CD14-positive monocyte (primary cell): Measurements from ENCODE around the gene ACBD4. TPM values are rescaled to one million over a fixed set of nuclear protein-coding genes. Genes with fewer than 3 reads are reported as not detected.
A peak's percentile ranks its signal among the peaks of the same experiment; 100 is the strongest.

Experiments
- DNase-seq, 3 donors: peaks; one replicate each; pipeline ENCODE4 v3.0.0-alpha.2; 2011 to 2022
- H2AFZ ChIP-seq: 2 replicates; pipeline ENCODE4 v1.6.0; 2012; ENCODE audit warnings: mild to moderate bottlenecking, low read depth, low read length, inconsistent platforms; ENCODE audit not compliant: insufficient read depth, poor library complexity, severe bottlenecking
- H3K27ac ChIP-seq, 2 donors: 1 replicate in 1 of 2; 2 replicates in 1 of 2; pipeline ENCODE4 v1.5.1; 2012 to 2013; ENCODE audit warnings: low read length in 2 of 2, control low read depth in 1 of 2, inconsistent platforms in 1 of 2, low read depth in 1 of 2, mild to moderate bottlenecking in 1 of 2
- H3K27me3 ChIP-seq, 2 donors: one replicate each; pipeline versions ENCODE4 v1.6.0 to v1.6.1; 2011 to 2013; ENCODE audit warnings: low read length in 2 of 2; ENCODE audit not compliant: control insufficient read depth in 2 of 2, insufficient read depth in 2 of 2
- H3K36me3 ChIP-seq, 2 donors: replicated peaks in 1 of 2; 1 replicate in 1 of 2; 2 replicates in 1 of 2; pipeline versions ENCODE4 v1.5.1 to v1.6.1; 2012 to 2013; ENCODE audit warnings: low read length in 2 of 2, control low read depth in 1 of 2, inconsistent platforms in 1 of 2, mild to moderate bottlenecking in 1 of 2; ENCODE audit not compliant: insufficient read depth in 2 of 2, control insufficient read depth in 1 of 2
- H3K4me1 ChIP-seq, 2 donors: 1 replicate in 1 of 2; 2 replicates in 1 of 2; pipeline versions ENCODE4 v1.5.1 to v1.6.1; 2012 to 2013; ENCODE audit warnings: low read length in 2 of 2, control low read depth in 1 of 2, inconsistent platforms in 1 of 2, mild to moderate bottlenecking in 1 of 2, moderate library complexity in 1 of 2; ENCODE audit not compliant: insufficient read depth in 2 of 2, control insufficient read depth in 1 of 2
- H3K4me2 ChIP-seq: replicated peaks from 2 replicates; pipeline ENCODE3; 2012; ENCODE audit warnings: low read length, moderate library complexity, mild to moderate bottlenecking; ENCODE audit not compliant: poor library complexity, severe bottlenecking; ENCODE audit errors: extremely low read depth
- H3K4me3 ChIP-seq, 3 experiments: fragments of 200-600 bp in 1 of 3; sonication (generic) in 1 of 3; replicated peaks in 1 of 3; 1 replicate in 2 of 3; 2 replicates in 1 of 3; pipeline ENCODE4 v1.5.1; 2011 to 2013; ENCODE audit warnings: low read length in 3 of 3, mild to moderate bottlenecking in 3 of 3, control low read depth in 2 of 3, low read depth in 2 of 3, inconsistent platforms in 1 of 3, moderate library complexity in 1 of 3
- H3K79me2 ChIP-seq: 2 replicates; pipeline ENCODE4 v1.6.0; 2012; ENCODE audit warnings: mild to moderate bottlenecking, control low read depth, inconsistent platforms, low read length, moderate library complexity; ENCODE audit not compliant: insufficient read depth
- H3K9ac ChIP-seq: 2 replicates; pipeline ENCODE4 v1.6.0; 2017; ENCODE audit warnings: low read length, mild to moderate bottlenecking; ENCODE audit not compliant: insufficient read depth, poor library complexity, severe bottlenecking
- H3K9me3 ChIP-seq, 2 donors: replicated peaks in 1 of 2; 1 replicate in 1 of 2; 2 replicates in 1 of 2; pipeline versions ENCODE4 v1.5.1 to v1.6.1; 2012 to 2013; ENCODE audit warnings: low read length in 2 of 2, control low read depth in 1 of 2; ENCODE audit not compliant: control insufficient read depth in 1 of 2, insufficient read depth in 1 of 2
- H4K20me1 ChIP-seq: 2 replicates; pipeline ENCODE4 v1.6.0; 2012; ENCODE audit warnings: mild to moderate bottlenecking, low read length, control low read depth, moderate library complexity; ENCODE audit not compliant: insufficient read depth
- H3K27ac Mint-ChIP-seq, 7 donors: one replicate each; pipeline ENCODE4 v1.8.0; 2020; ENCODE audit warnings: mild to moderate bottlenecking in 7 of 7, mixed read lengths in 7 of 7, moderate library complexity in 6 of 7, inconsistent platforms in 2 of 7
- H3K27me3 Mint-ChIP-seq, 3 donors: one replicate each; pipeline ENCODE4 v1.8.0; 2021 to 2022; ENCODE audit warnings: low read depth in 3 of 3, mild to moderate bottlenecking in 3 of 3, mixed read lengths in 3 of 3, moderate library complexity in 3 of 3, inconsistent platforms in 1 of 3
- H3K36me3 Mint-ChIP-seq, 2 donors: one replicate each; pipeline ENCODE4 v1.8.0; 2020; ENCODE audit warnings: mixed read lengths in 2 of 2, inconsistent platforms in 1 of 2, mild to moderate bottlenecking in 1 of 2
- H3K4me1 Mint-ChIP-seq: one replicate; pipeline ENCODE4 v1.8.0; 2020; ENCODE audit warnings: mild to moderate bottlenecking, mixed read lengths
- H3K4me3 Mint-ChIP-seq, 2 donors: one replicate each; pipeline ENCODE4 v1.8.0; 2020; ENCODE audit warnings: mild to moderate bottlenecking in 2 of 2, mixed read lengths in 2 of 2, moderate library complexity in 1 of 2
- H3K9me3 Mint-ChIP-seq, 7 donors: one replicate each; pipeline ENCODE4 v1.8.0; 2020 to 2022; ENCODE audit warnings: mixed read lengths in 7 of 7, mild to moderate bottlenecking in 6 of 7, moderate library complexity in 6 of 7, inconsistent platforms in 2 of 7
- CTCF ChIP-seq: fragments of 200-600 bp; IDR thresholded peaks from one replicate; pipeline ENCODE4 v1.8.0; 2022; ENCODE audit warnings: antibody characterized with exemption, mild to moderate bottlenecking
- WGBS: methylation state at CpG from one replicate; pipeline ENCODE4 v1.1.5; 2013; ENCODE audit warnings: missing lambda C conversion rate; ENCODE audit not compliant: insufficient coverage; 5-methylcytosine and 5-hydroxymethylcytosine counted together
- intact Hi-C, 2 donors: fragments of 100-400 bp; cut with micrococcal nuclease; formaldehyde crosslinking; loops; one replicate each; pipeline versions ENCODE4 v1.15.0 to v1.15.1; 2023
- polyA plus RNA-seq, 3 donors: library from polyadenylated mRNA; depleted of rRNA in 1 of 3; unstranded in 2 of 3; stranded (reverse) in 1 of 3; fragments of 300-500 nt in 2 of 3; fragments of >200 nt in 1 of 3; fragmentation: Illumina TruSeq in 2 of 3; gene quantifications; 1 replicate in 2 of 3; 2 replicates in 1 of 3; pipeline ENCODE4 v1.2.3, GENCODE V29; 2012 to 2021

Gene ACBD4
- polyA plus RNA-seq, 3 donors = 4.8 to 7.4 (median 6.2) TPM

GRCh38 chr17:45123076-45123770 is 12.3 kb upstream of the ACBD4 start:
- Histone ChIP-seq H3K9ac (no peak overlapping the region), H3K4me3 (no peak overlapping the region), H3K4me1 (peaks cover 17 to 38% of the 10 kb centered on the region in 2 donors), H3K9me3 (no peaks in the 10 kb centered on the region), H3K4me2 (no peak overlapping the region), H3K36me3 (no peaks in the 10 kb centered on the region), H2AFZ (no peak overlapping the region), H3K79me2 (no peaks in the 10 kb centered on the region), H3K27me3 (peaks cover 0 to 22% of the 10 kb centered on the region in 2 donors), H4K20me1 (no peaks in the 10 kb centered on the region), H3K27ac (peak overlapping the region in 1 of 2 donors; percentile 87)
- no peak for TF ChIP-seq CTCF
- Mint-ChIP-seq H3K9me3 (peaks cover 0 to 5% (median 0%) of the 10 kb centered on the region in 7 donors), H3K27me3 (peaks cover 13 to 28% (median 17%) of the 10 kb centered on the region in 3 donors), H3K4me1 (peaks cover 33% of the 10 kb centered on the region), H3K27ac (peak overlapping the region in 6 of 7 donors; percentile 32 to 73 (median 56)), H3K4me3 (no peak overlapping the region), H3K36me3 (peaks cover 0 to 5% of the 10 kb centered on the region in 2 donors)
- intact Hi-C loops = no loop called here
- 79% methylated on average over 4 of the region's 6 CpGs for WGBS
- no peak for DNase-seq

GRCh38 chr17:45123930-45124796 is 11.3 kb upstream of the ACBD4 start:
- H3K27ac Mint-ChIP-seq = peak overlapping the region; percentile 85 to 95 (median 92)

More at GRCh38 chr17:45123930-45124796, 11.3 kb upstream of the ACBD4 start:
- Histone ChIP-seq H3K4me1 (peaks cover 17 to 38% of the 10 kb centered on the region in 2 donors), H3K27me3 (peaks cover 0 to 22% of the 10 kb centered on the region in 2 donors), H3K79me2 (no peaks in the 10 kb centered on the region), H3K9me3 (no peaks in the 10 kb centered on the region), H3K4me2 (peak overlapping the region; percentile 40), H4K20me1 (no peaks in the 10 kb centered on the region), H3K9ac (peak overlapping the region; percentile 52), H3K27ac (peak overlapping the region; percentile 57 to 87), H3K4me3 (no peak overlapping the region), H3K36me3 (no peaks in the 10 kb centered on the region), H2AFZ (peak overlapping the region; percentile 43)
- intact Hi-C loops = no loop called here
- H3K4me1 Mint-ChIP-seq = peaks cover 33% of the 10 kb centered on the region
- DNase-seq = peak; percentile 88
- H3K36me3 Mint-ChIP-seq = peaks cover 0 to 5% of the 10 kb centered on the region in 2 donors
- TF ChIP-seq CTCF = no peak
- peak overlapping the region; percentile 28 to 46 for H3K4me3 Mint-ChIP-seq
- WGBS = 85% methylated on average over 7 of the region's 15 CpGs
- peaks cover 0 to 5% (median 0%) of the 10 kb centered on the region in 7 donors for H3K9me3 Mint-ChIP-seq
- peaks cover 10 to 25% (median 17%) of the 10 kb centered on the region in 3 donors for H3K27me3 Mint-ChIP-seq
